T-helper 9 cell (primary cell): ENCODE results near the gene UBTF.

ENCODE experiments used
- DNase-seq: peaks from one replicate; pipeline ENCODE4 v3.0.0-alpha.2; 2020
- total RNA-seq, 2 donors: gene quantifications; one replicate each; lab custom pipeline; 2026; lab: John Stamatoyannopoulos, UW

The UBTF gene
- total RNA-seq = 193 to 250 reads per million in 2 donors

- DNase-seq = peak; percentile 68
These were observed at the start of gene UBTF for GRCh38 chr17:44219616-44220212. TSS of gene UBTF (minus strand) at chr17:44219675. CDS start at chr17:44218229, 1,446 bp downstream.

- DNase-seq = no peak
These were observed 49.4 kb upstream of the UBTF start for GRCh38 chr17:44268709-44269534.

GRCh38 chr17:44267818-44268490 is 48.5 kb upstream of the UBTF start, which contains the start of gene SLC4A1:
TSS of gene SLC4A1 (minus strand) at chr17:44268135. CDS start at chr17:44262866, 5,269 bp downstream.
- no peak for DNase-seq

- DNase-seq = no peak
These were observed 47.6 kb upstream of the UBTF start for GRCh38 chr17:44267165-44267455.

GRCh38 chr17:44266402-44267164 is 47.1 kb upstream of the UBTF start:
- no peak for DNase-seq

- no peak for DNase-seq
These were observed 43.9 kb upstream of the UBTF start for GRCh38 chr17:44263345-44263902.

GRCh38 chr17:44262654-44263225 is 43.3 kb upstream of the UBTF start:
- DNase-seq = no peak

GRCh38 chr17:44260296-44260695 is 40.8 kb upstream of the UBTF start:
- no peak for DNase-seq

GRCh38 chr17:44258811-44259351 is 39.4 kb upstream of the UBTF start:
- no peak for DNase-seq

GRCh38 chr17:44257815-44258760 is 38.6 kb upstream of the UBTF start:
- DNase-seq = no peak

- DNase-seq = no peak
These were observed 37.2 kb upstream of the UBTF start for GRCh38 chr17:44256671-44257070.

- DNase-seq = no peak
These were observed 36.4 kb upstream of the UBTF start for GRCh38 chr17:44255915-44256314.

- DNase-seq = no peak
These were observed 35.1 kb upstream of the UBTF start for GRCh38 chr17:44254361-44255095.

- DNase-seq = no peak
These were observed 33.5 kb upstream of the UBTF start for GRCh38 chr17:44253006-44253405.

GRCh38 chr17:44251062-44251461 is 31.6 kb upstream of the UBTF start:
- DNase-seq = no peak

- no peak for DNase-seq
These were observed 30.2 kb upstream of the UBTF start for GRCh38 chr17:44249501-44250246.

GRCh38 chr17:44247876-44248736 is 28.6 kb upstream of the UBTF start:
- no peak for DNase-seq

- DNase-seq = no peak
These were observed 28.0 kb upstream of the UBTF start for GRCh38 chr17:44247440-44247841.
